Upper lobe of left lung (tissue), 4 donors: ENCODE measurements around the gene FAM161A.

Experiments
- EP300 ChIP-seq, 4 donors: sonication (generic); formaldehyde crosslinking; IDR thresholded peaks; one replicate each; pipeline ENCODE4 v1.5.1; 2017; ENCODE audit warnings: antibody characterized with exemption in 4 of 4, control low read depth in 2 of 4
- POLR2A ChIP-seq, 4 donors: fragments of 450-650 bp; IDR thresholded peaks; one replicate each; pipeline ENCODE4 v1.5.1; 2016 to 2017; ENCODE audit warnings: antibody characterized with exemption in 4 of 4, mild to moderate bottlenecking in 2 of 4
- POLR2AphosphoS5 ChIP-seq, 2 donors: sonication (generic); formaldehyde crosslinking; IDR thresholded peaks; one replicate each; pipeline ENCODE4 v1.5.1; 2017; ENCODE audit warnings: antibody characterized with exemption in 2 of 2
- TF ChIP-seq, protein P1 (sequence below), 6 experiments: fragments of 450-650 bp in 4 of 6; fragments of 200-600 bp in 2 of 6; sonication (generic) in 2 of 6; IDR thresholded peaks; one replicate each; pipeline ENCODE4 v1.5.1; 2016 to 2019; ENCODE audit warnings: antibody characterized with exemption in 6 of 6

GRCh38 chr2:61832183-61832841 lies 21.5 kb downstream of the FAM161A start:
- TF ChIP-seq POLR2A (IDR thresholded peaks at IDR 0.05) (no peak), EP300 (IDR thresholded peaks at IDR 0.05) (no peak), POLR2AphosphoS5 (IDR thresholded peaks at IDR 0.05) (no peak)
- TF ChIP-seq, protein P1, sequence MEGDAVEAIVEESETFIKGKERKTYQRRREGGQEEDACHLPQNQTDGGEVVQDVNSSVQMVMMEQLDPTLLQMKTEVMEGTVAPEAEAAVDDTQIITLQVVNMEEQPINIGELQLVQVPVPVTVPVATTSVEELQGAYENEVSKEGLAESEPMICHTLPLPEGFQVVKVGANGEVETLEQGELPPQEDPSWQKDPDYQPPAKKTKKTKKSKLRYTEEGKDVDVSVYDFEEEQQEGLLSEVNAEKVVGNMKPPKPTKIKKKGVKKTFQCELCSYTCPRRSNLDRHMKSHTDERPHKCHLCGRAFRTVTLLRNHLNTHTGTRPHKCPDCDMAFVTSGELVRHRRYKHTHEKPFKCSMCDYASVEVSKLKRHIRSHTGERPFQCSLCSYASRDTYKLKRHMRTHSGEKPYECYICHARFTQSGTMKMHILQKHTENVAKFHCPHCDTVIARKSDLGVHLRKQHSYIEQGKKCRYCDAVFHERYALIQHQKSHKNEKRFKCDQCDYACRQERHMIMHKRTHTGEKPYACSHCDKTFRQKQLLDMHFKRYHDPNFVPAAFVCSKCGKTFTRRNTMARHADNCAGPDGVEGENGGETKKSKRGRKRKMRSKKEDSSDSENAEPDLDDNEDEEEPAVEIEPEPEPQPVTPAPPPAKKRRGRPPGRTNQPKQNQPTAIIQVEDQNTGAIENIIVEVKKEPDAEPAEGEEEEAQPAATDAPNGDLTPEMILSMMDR (IDR thresholded peaks at IDR 0.05), result no peak
